CD8-positive, alpha-beta memory T cell (primary cell): ENCODE data around the gene TUBB2A. TPM values are rescaled to one million over a fixed set of nuclear protein-coding genes. Genes with fewer than 3 reads are reported as not detected.

Experiments
- CTCF ChIA-PET: fragments of 350-600 bp; sonication (Branson Sonifier 250); formaldehyde crosslinking; loops from one replicate; lab custom pipeline; 2021; ENCODE audit warnings: antibody characterized with exemption; lab: Charles Lee
- POLR2A ChIA-PET: fragments of 350-600 bp; sonication (Branson Sonifier 250); formaldehyde crosslinking; loops from one replicate; lab custom pipeline; 2021; ENCODE audit warnings: antibody characterized with exemption; lab: Charles Lee
- DNase-seq, 5 donors: peaks; one replicate each; pipeline versions ENCODE4 v3.0.0 to v3.0.0-alpha.2; 2020 to 2022; ENCODE audit warnings: mixed read lengths in 1 of 5
- H3K27ac ChIP-seq: one replicate; pipeline ENCODE4 v1.7.0; 2013; ENCODE audit warnings: low read depth, mild to moderate bottlenecking, low read length, moderate library complexity
- H3K27me3 ChIP-seq: 2 replicates; pipeline ENCODE4 v1.7.0; 2013; ENCODE audit warnings: low read length, mild to moderate bottlenecking; ENCODE audit not compliant: insufficient read depth, poor library complexity, severe bottlenecking
- H3K36me3 ChIP-seq: 2 replicates; pipeline ENCODE4 v1.7.0; 2013; ENCODE audit warnings: mild to moderate bottlenecking, low read length, moderate library complexity; ENCODE audit not compliant: insufficient read depth
- H3K4me1 ChIP-seq: 2 replicates; pipeline ENCODE4 v1.7.0; 2013; ENCODE audit warnings: mild to moderate bottlenecking, low read length, moderate library complexity; ENCODE audit not compliant: insufficient read depth
- H3K4me3 ChIP-seq: 2 replicates; pipeline ENCODE4 v1.7.0; 2013; ENCODE audit warnings: mild to moderate bottlenecking, low read length
- H3K9me3 ChIP-seq: 2 replicates; pipeline ENCODE4 v1.7.0; 2013; ENCODE audit warnings: mild to moderate bottlenecking, low read length
- H3K27ac Mint-ChIP-seq, 8 donors: one replicate each; pipeline ENCODE4 v1.8.0; 2020 to 2021; ENCODE audit warnings: mixed read lengths in 8 of 8, mild to moderate bottlenecking in 6 of 8, inconsistent platforms in 3 of 8, moderate library complexity in 3 of 8
- H3K27me3 Mint-ChIP-seq, 2 donors: one replicate each; pipeline ENCODE4 v1.8.0; 2020 to 2021; ENCODE audit warnings: mixed read lengths in 2 of 2, mild to moderate bottlenecking in 1 of 2, moderate library complexity in 1 of 2
- H3K36me3 Mint-ChIP-seq, 3 donors: one replicate each; pipeline ENCODE4 v1.8.0; 2020 to 2021; ENCODE audit warnings: mixed read lengths in 3 of 3, inconsistent platforms in 1 of 3, mild to moderate bottlenecking in 1 of 3
- H3K4me1 Mint-ChIP-seq, 3 donors: one replicate each; pipeline ENCODE4 v1.8.0; 2020 to 2021; ENCODE audit warnings: mixed read lengths in 3 of 3, inconsistent platforms in 1 of 3, mild to moderate bottlenecking in 1 of 3
- H3K4me3 Mint-ChIP-seq, 7 donors: one replicate each; pipeline ENCODE4 v1.8.0; 2020 to 2021; ENCODE audit warnings: mixed read lengths in 7 of 7, mild to moderate bottlenecking in 6 of 7, moderate library complexity in 4 of 7, inconsistent platforms in 2 of 7
- H3K9me3 Mint-ChIP-seq, 5 donors: one replicate each; pipeline ENCODE4 v1.8.0; 2020 to 2022; ENCODE audit warnings: mixed read lengths in 5 of 5, mild to moderate bottlenecking in 3 of 5, moderate library complexity in 2 of 5, inconsistent platforms in 1 of 5
- polyA plus RNA-seq: library from polyadenylated mRNA; unstranded; fragments of 300-500 nt; fragmentation: Illumina TruSeq; gene quantifications from one replicate; pipeline ENCODE4 v1.2.3, GENCODE V29; 2021
- total RNA-seq, 2 experiments: library from RNA; stranded (reverse); gene quantifications; one replicate each; pipeline ENCODE4 v1.2.3, GENCODE V29; 2021

The TUBB2A gene
- total and polyA plus RNA-seq, 3 experiments from 2014 or later = 3.5 to 7.3 (median 3.9) TPM

GRCh38 chr6:3136292-3137011 lies 20.9 kb downstream of the TUBB2A start:
- no peak overlapping the region for H3K4me3 ChIP-seq
- H3K27ac ChIP-seq = no peak overlapping the region
- peak overlapping the region in 2 of 8 donors; percentile 18 to 47 for H3K27ac Mint-ChIP-seq
- H3K9me3 ChIP-seq = no peaks in the 10 kb centered on the region
- no peak for DNase-seq
- H3K4me1 Mint-ChIP-seq = no peaks in the 10 kb centered on the region
- CTCF ChIA-PET = no interaction called here
- H3K36me3 Mint-ChIP-seq = peaks cover 14 to 68% (median 26%) of the 10 kb centered on the region in 3 donors
- no peak overlapping the region for H3K4me3 Mint-ChIP-seq
- H3K27me3 Mint-ChIP-seq = no peaks in the 10 kb centered on the region
- no peaks in the 10 kb centered on the region for H3K4me1 ChIP-seq
- H3K27me3 ChIP-seq = no peaks in the 10 kb centered on the region
- H3K9me3 Mint-ChIP-seq = no peaks in the 10 kb centered on the region
- peaks cover 4% of the 10 kb centered on the region for H3K36me3 ChIP-seq
- POLR2A ChIA-PET = no interaction called here

- H3K4me1 ChIP-seq = no peaks in the 10 kb centered on the region
- no peaks in the 10 kb centered on the region for H3K9me3 Mint-ChIP-seq
- POLR2A ChIA-PET = no interaction called here
- H3K4me3 ChIP-seq = no peak overlapping the region
- H3K4me3 Mint-ChIP-seq = no peak overlapping the region
- H3K4me1 Mint-ChIP-seq = no peaks in the 10 kb centered on the region
- DNase-seq = no peak
- no peaks in the 10 kb centered on the region for H3K27me3 Mint-ChIP-seq
- H3K36me3 ChIP-seq = peaks cover 4% of the 10 kb centered on the region
- no peaks in the 10 kb centered on the region for H3K27me3 ChIP-seq
- no peaks in the 10 kb centered on the region for H3K9me3 ChIP-seq
- CTCF ChIA-PET = no interaction called here
- H3K27ac Mint-ChIP-seq = peak overlapping the region in 1 of 8 donors; percentile 18
- H3K36me3 Mint-ChIP-seq = peaks cover 14 to 71% (median 30%) of the 10 kb centered on the region in 3 donors
- H3K27ac ChIP-seq = no peak overlapping the region
These were observed 21.6 kb downstream of the TUBB2A start for GRCh38 chr6:3135668-3136291.

- Histone ChIP-seq H3K9me3 (no peaks in the 10 kb centered on the region), H3K36me3 (peaks cover 4% of the 10 kb centered on the region), H3K27ac (no peak overlapping the region), H3K27me3 (no peaks in the 10 kb centered on the region), H3K4me3 (no peak overlapping the region), H3K4me1 (no peaks in the 10 kb centered on the region)
- POLR2A ChIA-PET = no interaction called here
- H3K27ac Mint-ChIP-seq = peak overlapping the region in 1 of 8 donors; percentile 88
- no peaks in the 10 kb centered on the region for H3K4me1 Mint-ChIP-seq
- no peak overlapping the region for H3K4me3 Mint-ChIP-seq
- DNase-seq = no peak
- no peaks in the 10 kb centered on the region for H3K27me3 Mint-ChIP-seq
- H3K9me3 Mint-ChIP-seq = no peaks in the 10 kb centered on the region
- CTCF ChIA-PET = no interaction called here
- peaks cover 11 to 70% (median 33%) of the 10 kb centered on the region in 3 donors for H3K36me3 Mint-ChIP-seq
These were observed 23.8 kb downstream of the TUBB2A start for GRCh38 chr6:3133515-3133914.

- Histone ChIP-seq H3K9me3 (no peaks in the 10 kb centered on the region), H3K36me3 (peaks cover 2% of the 10 kb centered on the region), H3K4me3 (no peak overlapping the region), H3K27me3 (no peaks in the 10 kb centered on the region), H3K4me1 (no peaks in the 10 kb centered on the region), H3K27ac (no peak overlapping the region)
- no peak overlapping the region for H3K27ac Mint-ChIP-seq
- H3K9me3 Mint-ChIP-seq = no peaks in the 10 kb centered on the region
- peaks cover 9 to 58% (median 26%) of the 10 kb centered on the region in 3 donors for H3K36me3 Mint-ChIP-seq
- peaks cover 0 to 2% of the 10 kb centered on the region in 2 donors for H3K27me3 Mint-ChIP-seq
- POLR2A ChIA-PET = no interaction called here
- no peak overlapping the region for H3K4me3 Mint-ChIP-seq
- H3K4me1 Mint-ChIP-seq = no peaks in the 10 kb centered on the region
- CTCF ChIA-PET = no interaction called here
- DNase-seq = no peak
These were observed 25.6 kb downstream of the TUBB2A start for GRCh38 chr6:3131695-3132094.

- peaks cover 4 to 42% (median 23%) of the 10 kb centered on the region in 3 donors for H3K36me3 Mint-ChIP-seq
- CTCF ChIA-PET = interaction anchor here (1.0 to 3.3 kb wide), 2 partner anchors 9 to 124 kb away, joined by 3 to 28 read pairs; no protein-coding TSS in a partner anchor
- Histone ChIP-seq H3K27ac (no peak overlapping the region), H3K4me3 (no peak overlapping the region), H3K27me3 (no peaks in the 10 kb centered on the region), H3K36me3 (no peaks in the 10 kb centered on the region), H3K9me3 (no peaks in the 10 kb centered on the region), H3K4me1 (no peaks in the 10 kb centered on the region)
- H3K9me3 Mint-ChIP-seq = no peaks in the 10 kb centered on the region
- H3K4me1 Mint-ChIP-seq = peaks cover 0 to 4% (median 2%) of the 10 kb centered on the region in 3 donors
- H3K27ac Mint-ChIP-seq = no peak overlapping the region
- H3K4me3 Mint-ChIP-seq = no peak overlapping the region
- peaks cover 0 to 2% of the 10 kb centered on the region in 2 donors for H3K27me3 Mint-ChIP-seq
- POLR2A ChIA-PET = no interaction called here
- no peak for DNase-seq
These were observed 28.8 kb downstream of the TUBB2A start for GRCh38 chr6:3128356-3129108.

- Histone ChIP-seq H3K4me3 (no peak overlapping the region), H3K4me1 (no peaks in the 10 kb centered on the region), H3K9me3 (no peaks in the 10 kb centered on the region), H3K27me3 (no peaks in the 10 kb centered on the region), H3K27ac (no peak overlapping the region), H3K36me3 (no peaks in the 10 kb centered on the region)
- H3K4me1 Mint-ChIP-seq = peaks cover 0 to 4% (median 3%) of the 10 kb centered on the region in 3 donors
- CTCF ChIA-PET = interaction anchor here (0.6 to 2.0 kb wide), 15 partner anchors 10 to 148 kb away, joined by 3 to 26 read pairs (median 3); no protein-coding TSS in a partner anchor
- DNase-seq = no peak
- H3K36me3 Mint-ChIP-seq = peaks cover 3 to 23% (median 13%) of the 10 kb centered on the region in 3 donors
- H3K9me3 Mint-ChIP-seq = no peaks in the 10 kb centered on the region
- peaks cover 0 to 2% of the 10 kb centered on the region in 2 donors for H3K27me3 Mint-ChIP-seq
- peak overlapping the region in 2 of 8 donors; percentile 10 to 51 for H3K27ac Mint-ChIP-seq
- POLR2A ChIA-PET = interaction anchor here (0.6 to 0.7 kb wide), 2 partner anchors 8 to 85 kb away, joined by 3 to 4 read pairs; no protein-coding TSS in a partner anchor
- no peak overlapping the region for H3K4me3 Mint-ChIP-seq
These were observed 31.5 kb downstream of the TUBB2A start for GRCh38 chr6:3125815-3126214.

GRCh38 chr6:3124667-3125066 lies 32.7 kb downstream of the TUBB2A start:
- Mint-ChIP-seq H3K27me3 (peaks cover 0 to 2% of the 10 kb centered on the region in 2 donors), H3K27ac (no peak overlapping the region), H3K9me3 (no peaks in the 10 kb centered on the region), H3K4me1 (peaks cover 0 to 4% (median 4%) of the 10 kb centered on the region in 3 donors), H3K4me3 (no peak overlapping the region), H3K36me3 (peaks cover 3 to 13% (median 10%) of the 10 kb centered on the region in 3 donors)
- Histone ChIP-seq H3K36me3 (no peaks in the 10 kb centered on the region), H3K27me3 (no peaks in the 10 kb centered on the region), H3K4me1 (no peaks in the 10 kb centered on the region), H3K9me3 (no peaks in the 10 kb centered on the region), H3K27ac (no peak overlapping the region), H3K4me3 (no peak overlapping the region)
- ChIA-PET CTCF (interaction anchor here (2.5 kb wide), 1 partner anchor 127 kb away, joined by 13 read pairs; no protein-coding TSS in a partner anchor), POLR2A (interaction anchor here (0.7 kb wide), 1 partner anchor 137 kb away, joined by 4 read pairs; no protein-coding TSS in a partner anchor)
- no peak for DNase-seq
